Bronchial smooth muscle cell (primary cell): ENCODE measurements around the gene LRP3. TPM values are rescaled to one million over a fixed set of nuclear protein-coding genes. Genes with fewer than 3 reads are reported as not detected.

Experiments used
- total RNA-seq: library from RNA; depleted of rRNA; stranded (reverse); fragments of >200 nt; gene quantifications from 2 replicates; pipeline ENCODE4 v1.2.1, GENCODE V29; 2014

LRP3 gene
- 21.9 and 30.6 TPM in 2 replicates for total RNA-seq

DNA sequence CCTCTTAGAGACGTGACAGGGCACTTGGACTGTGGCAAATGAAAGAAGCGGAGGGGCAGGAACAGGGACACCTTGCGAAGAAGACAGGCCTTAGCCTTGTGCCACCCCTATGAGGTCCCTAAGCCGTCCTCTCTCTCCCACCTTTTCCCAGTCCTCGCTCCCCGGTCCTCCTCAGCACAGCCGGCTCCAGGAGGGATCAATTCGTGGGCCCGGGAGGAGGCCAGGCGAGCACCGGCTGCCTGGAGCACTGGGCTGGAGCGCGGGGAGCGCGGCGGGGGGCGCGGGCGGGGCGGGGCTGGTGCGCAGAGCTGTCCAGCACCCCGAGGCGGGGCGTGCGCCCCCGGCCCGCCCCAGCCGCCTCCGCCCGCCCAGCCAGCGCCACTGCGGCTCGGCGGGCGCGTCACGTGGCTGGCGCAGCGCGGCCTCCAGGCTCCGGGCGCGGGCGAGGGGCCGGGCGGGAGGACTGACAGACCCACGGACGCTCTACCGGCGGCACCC lies at the start of gene LRP3:
Gene LRP3 (plus strand): TSS at position 466 of the 498 bp plus-strand sequence. CDS start 456 bp downstream, outside the sequence.

DNA sequence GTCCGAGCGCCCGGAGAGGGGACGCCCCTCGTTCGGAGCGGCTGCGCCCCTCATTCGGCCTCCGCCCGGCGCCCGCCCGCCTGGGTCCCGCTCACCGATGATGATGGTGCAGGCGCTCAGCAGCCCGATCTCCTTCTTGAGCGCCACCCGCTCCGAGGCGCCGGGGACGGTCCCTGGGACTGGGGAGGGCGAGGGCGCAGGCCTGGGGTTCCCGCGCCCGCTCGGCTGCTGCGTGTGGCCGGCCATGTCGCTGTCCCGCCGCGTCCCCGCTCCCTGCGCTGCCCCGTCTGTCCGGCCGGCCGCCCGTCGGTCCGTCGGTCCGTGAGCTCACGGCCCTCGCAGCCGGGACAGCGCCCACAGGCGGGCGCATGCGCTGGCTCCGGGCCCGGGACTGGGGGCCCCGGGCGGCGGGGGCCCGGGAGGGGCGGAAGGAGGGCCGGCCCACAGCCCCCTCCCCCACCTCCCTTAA lies 31.4 kb downstream of the LRP3 start, which contains the start of gene SLC7A10:
Gene SLC7A10 (minus strand): TSS at position 393 of the 469 bp plus-strand sequence. CDS start 147 bp downstream, at position 246.

Other genes starting within 250 kb of the LRP3 start
- 7.6 and 8.8 TPM in 2 replicates for gene CEP89, start 222.4 kb upstream of the LRP3 start, total RNA-seq
- gene FAAP24, start 222.1 kb upstream of the LRP3 start, total RNA-seq, result 0.94 and 1.6 TPM in 2 replicates
- 0.79 and 2.1 TPM in 2 replicates for gene RHPN2, start 129.4 kb upstream of the LRP3 start, total RNA-seq
- gene GPATCH1, start 113.1 kb upstream of the LRP3 start, total RNA-seq, result 5.7 and 6.5 TPM in 2 replicates
- gene WDR88, start 62.2 kb upstream of the LRP3 start, total RNA-seq, result 0.17 TPM in 1 of 2 replicates, not detected in the other
- not detected in 2 replicates for gene SLC7A10, start 31.5 kb downstream of the LRP3 start, total RNA-seq
- 0.32 and 0.77 TPM in 2 replicates for gene CEBPA, start 108.2 kb downstream of the LRP3 start, total RNA-seq
- 16.4 and 21.6 TPM in 2 replicates for gene CEBPG, start 179.4 kb downstream of the LRP3 start, total RNA-seq